Hepatocyte (in vitro differentiated cells): Measurements from ENCODE around the gene ACOXL. TPM values are rescaled to one million over a fixed set of nuclear protein-coding genes. Genes with fewer than 3 reads are reported as not detected.

ENCODE experiments used
- DNase-seq: peaks from one replicate; pipeline ENCODE4 v3.0.0-alpha.2; 2016; ENCODE audit warnings: low spot score
- H2AFZ ChIP-seq: fragments of 200-600 bp; sonication (generic); 2 replicates; pipeline ENCODE4 v1.6.0; 2016; ENCODE audit warnings: antibody characterized with exemption, mild to moderate bottlenecking
- H3K27ac ChIP-seq: fragments of 200-600 bp; sonication (generic); 2 replicates; pipeline ENCODE4 v1.5.1; 2016; ENCODE audit warnings: mild to moderate bottlenecking
- H3K27me3 ChIP-seq: fragments of 200-600 bp; sonication (generic); 2 replicates; pipeline ENCODE4 v1.6.1; 2016
- H3K36me3 ChIP-seq: fragments of 200-600 bp; sonication (generic); replicated peaks from 2 replicates; pipeline ENCODE4 v1.5.1; 2016; ENCODE audit warnings: low read depth; ENCODE audit not compliant: insufficient read depth
- H3K4me1 ChIP-seq: fragments of 200-600 bp; sonication (generic); 2 replicates; pipeline ENCODE4 v1.5.1; 2016; ENCODE audit warnings: mild to moderate bottlenecking, moderate library complexity; ENCODE audit not compliant: insufficient read depth
- H3K4me2 ChIP-seq: fragments of 200-600 bp; sonication (generic); 2 replicates; pipeline ENCODE4 v1.6.0; 2016
- H3K4me3 ChIP-seq: fragments of 200-600 bp; sonication (generic); 2 replicates; pipeline ENCODE4 v1.5.1; 2016; ENCODE audit warnings: mild to moderate bottlenecking
- H3K79me2 ChIP-seq: fragments of 200-600 bp; sonication (generic); 2 replicates; pipeline ENCODE4 v1.6.0; 2017; ENCODE audit warnings: mild to moderate bottlenecking
- H3K9me2 ChIP-seq: fragments of 200-600 bp; sonication (generic); replicated peaks from 2 replicates; pipeline ENCODE4 v1.6.0; 2017; ENCODE audit warnings: mild to moderate bottlenecking; ENCODE audit not compliant: insufficient read depth
- H3K9me3 ChIP-seq: fragments of 200-600 bp; sonication (generic); 2 replicates; pipeline ENCODE4 v1.5.1; 2016; ENCODE audit warnings: low read depth, mild to moderate bottlenecking
- H4K20me1 ChIP-seq: fragments of 200-600 bp; sonication (generic); 2 replicates; pipeline ENCODE4 v1.6.0; 2016; ENCODE audit warnings: mild to moderate bottlenecking; ENCODE audit not compliant: insufficient read depth, poor library complexity, severe bottlenecking
- CTCF ChIP-seq: fragments of 200-600 bp; sonication (generic); IDR thresholded peaks from 2 replicates; pipeline ENCODE4 v1.5.1; 2016; ENCODE audit warnings: antibody characterized with exemption, mild to moderate bottlenecking; ENCODE audit not compliant: poor library complexity
- EZH2 ChIP-seq: fragments of 200-600 bp; sonication (generic); IDR thresholded peaks from 2 replicates; pipeline ENCODE4 v1.6.1; 2016; ENCODE audit warnings: antibody characterized with exemption, mild to moderate bottlenecking, borderline replicate concordance
- EZH2phosphoT487 ChIP-seq: fragments of 200-600 bp; sonication (generic); IDR thresholded peaks from one replicate; pipeline ENCODE4 v1.6.1; 2018; ENCODE audit warnings: antibody characterized with exemption, mild to moderate bottlenecking, low read depth, moderate library complexity; ENCODE audit not compliant: unreplicated experiment, severe bottlenecking
- WGBS: methylation state at CpG from one replicate; pipeline ENCODE4 v1.1.6; 2016; ENCODE audit warnings: low lambda C conversion rate; ENCODE audit errors: missing lambda C conversion rate; 5-methylcytosine and 5-hydroxymethylcytosine counted together
- polyA plus RNA-seq: library from polyadenylated mRNA; unstranded; fragments of >200 nt; fragmentation: Nextera tagmentation; extraction: Ambion mirVana; gene quantifications from 2 replicates; pipeline ENCODE4 v1.2.1, GENCODE V29; 2016
- total RNA-seq: library from RNA; depleted of rRNA; stranded (reverse); fragments of >200 nt; gene quantifications from 2 replicates; pipeline ENCODE4 v1.2.3, GENCODE V29; 2014

Gene ACOXL
- total and polyA plus RNA-seq, 2 experiments from 2014 or later: 0.23 to 1.1 TPM

GRCh38 chr2:110998311-110998710 lies 265.9 kb downstream of the ACOXL start:
- Histone ChIP-seq H3K4me1 (peaks cover 10% of the 10 kb centered on the region), H4K20me1 (no peaks in the 10 kb centered on the region), H3K79me2 (no peaks in the 10 kb centered on the region), H3K4me3 (no peak overlapping the region), H3K4me2 (no peak overlapping the region), H3K9me2 (no peaks in the 10 kb centered on the region), H3K9me3 (no peaks in the 10 kb centered on the region), H2AFZ (no peak overlapping the region), H3K27me3 (no peaks in the 10 kb centered on the region), H3K36me3 (no peaks in the 10 kb centered on the region), H3K27ac (no peak overlapping the region)
- TF ChIP-seq EZH2 (no peak), CTCF (no peak), EZH2phosphoT487 (no peak)
- 31% methylated on average over 4 of the region's 4 CpGs for WGBS
- DNase-seq: no peak

DNA sequence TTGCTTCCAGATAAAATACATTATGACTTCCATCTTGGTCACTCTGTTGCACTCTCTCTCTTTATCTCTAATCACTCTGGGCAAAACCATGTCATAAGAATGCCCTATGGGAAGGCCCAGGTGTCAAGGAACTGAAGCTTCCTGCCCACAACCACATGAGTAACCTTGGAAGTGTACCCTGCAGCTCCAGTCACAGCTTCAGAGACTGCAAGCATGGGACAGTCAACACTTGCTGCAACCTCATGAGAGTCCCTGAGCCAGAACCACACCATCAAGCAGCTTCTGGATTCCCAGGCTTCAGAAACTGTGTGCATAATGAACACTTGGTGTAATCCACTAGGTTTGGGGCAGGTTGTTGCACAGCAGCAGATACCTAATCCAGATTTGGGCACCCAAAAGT lies 267.3 kb downstream of the ACOXL start:
- Histone ChIP-seq H3K79me2 (no peaks in the 10 kb centered on the region), H3K27ac (no peak overlapping the region), H4K20me1 (no peaks in the 10 kb centered on the region), H3K4me2 (no peak overlapping the region), H3K9me3 (no peaks in the 10 kb centered on the region), H3K27me3 (no peaks in the 10 kb centered on the region), H2AFZ (no peak overlapping the region), H3K4me3 (no peak overlapping the region), H3K36me3 (no peaks in the 10 kb centered on the region), H3K4me1 (peaks cover 2% of the 10 kb centered on the region), H3K9me2 (no peaks in the 10 kb centered on the region)
- no peak for DNase-seq
- TF ChIP-seq CTCF (no peak), EZH2 (no peak), EZH2phosphoT487 (no peak)

DNA sequence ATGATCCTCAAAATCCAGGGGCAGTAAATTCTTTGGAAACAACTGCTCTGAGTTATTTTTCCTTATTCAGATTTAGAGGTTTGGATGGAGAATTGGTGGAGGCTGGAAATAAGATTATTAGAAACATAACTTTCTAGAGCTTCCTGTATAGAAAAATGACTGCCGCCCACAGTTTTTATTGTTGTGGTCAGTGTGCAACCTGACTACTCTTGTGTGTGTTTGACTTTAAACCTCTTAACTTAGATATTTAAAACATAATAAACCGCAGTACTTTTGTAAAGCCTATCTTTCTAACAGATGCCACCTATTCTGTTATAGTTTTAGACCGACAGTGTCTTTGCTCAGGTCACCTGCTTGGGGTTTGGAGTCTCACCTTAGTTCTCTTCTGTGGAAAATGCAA lies 272.9 kb downstream of the ACOXL start:
- H3K9me2 ChIP-seq: no peaks in the 10 kb centered on the region
- H3K27me3 ChIP-seq: no peaks in the 10 kb centered on the region
- no peak overlapping the region for H3K27ac ChIP-seq
- DNase-seq: no peak
- H3K4me2 ChIP-seq: no peak overlapping the region
- H3K36me3 ChIP-seq: no peaks in the 10 kb centered on the region
- H3K4me1 ChIP-seq: no peaks in the 10 kb centered on the region
- H3K79me2 ChIP-seq: no peaks in the 10 kb centered on the region
- no peaks in the 10 kb centered on the region for H3K9me3 ChIP-seq
- 96% methylated on average over 3 of the region's 3 CpGs for WGBS
- H3K4me3 ChIP-seq: no peak overlapping the region
- no peaks in the 10 kb centered on the region for H4K20me1 ChIP-seq
- TF ChIP-seq EZH2 (no peak), CTCF (no peak), EZH2phosphoT487 (no peak)
- H2AFZ ChIP-seq: no peak overlapping the region

- no peak overlapping the region for H3K4me3 ChIP-seq
- 87% methylated on average over 4 of the region's 4 CpGs for WGBS
- no peaks in the 10 kb centered on the region for H3K4me1 ChIP-seq
- no peak for DNase-seq
- H3K4me2 ChIP-seq: no peak overlapping the region
- H3K36me3 ChIP-seq: no peaks in the 10 kb centered on the region
- H2AFZ ChIP-seq: no peak overlapping the region
- no peaks in the 10 kb centered on the region for H3K9me2 ChIP-seq
- no peaks in the 10 kb centered on the region for H3K27me3 ChIP-seq
- no peaks in the 10 kb centered on the region for H3K9me3 ChIP-seq
- H3K79me2 ChIP-seq: no peaks in the 10 kb centered on the region
- H4K20me1 ChIP-seq: no peaks in the 10 kb centered on the region
- TF ChIP-seq EZH2phosphoT487 (no peak), CTCF (no peak), EZH2 (no peak)
- no peak overlapping the region for H3K27ac ChIP-seq
Observed at GRCh38 chr2:111005821-111006220, 273.4 kb downstream of the ACOXL start.
